Prostate gland (tissue), 2 donors: ENCODE data around the gene STAT1. TPM values are rescaled to one million over a fixed set of nuclear protein-coding genes. Genes with fewer than 3 reads are reported as not detected.

Experiments used
- DNase-seq: peaks from one replicate; pipeline ENCODE4 v3.0.0-alpha.2; 2019; ENCODE audit warnings: low spot score
- H3K27ac ChIP-seq, 2 donors: fragments of 200-600 bp; sonication (generic); 2 replicates each; pipeline ENCODE4 v1.5.1; 2017 to 2019
- H3K27me3 ChIP-seq: fragments of 200-600 bp; sonication (generic); replicated peaks from 2 replicates; pipeline ENCODE4 v1.5.1; 2019; ENCODE audit not compliant: insufficient read depth
- H3K36me3 ChIP-seq, 2 donors: fragments of 200-600 bp; sonication (generic); 1 replicate in 1 of 2; 2 replicates in 1 of 2; pipeline versions ENCODE4 v1.5.1 to v1.8.1; 2017 to 2019
- H3K4me1 ChIP-seq: fragments of 200-600 bp; sonication (generic); replicated peaks from 2 replicates; pipeline ENCODE4 v1.5.1; 2019
- H3K4me3 ChIP-seq, 2 donors: fragments of 200-600 bp; sonication (generic); 2 replicates each; pipeline ENCODE4 v1.5.1; 2017 to 2019
- H3K9me3 ChIP-seq: fragments of 200-600 bp; sonication (generic); 2 replicates; pipeline ENCODE4 v1.5.1; 2017
- CTCF ChIP-seq, 4 experiments: fragments of 200-600 bp in 2 of 4; fragments of 450-650 bp in 2 of 4; sonication (generic) in 2 of 4; IDR thresholded peaks; 1 replicate in 3 of 4; 2 replicates in 1 of 4; pipeline ENCODE4 v1.5.1; 2016 to 2019; ENCODE audit warnings: antibody characterized with exemption in 4 of 4, mild to moderate bottlenecking in 2 of 4, moderate library complexity in 2 of 4
- POLR2A ChIP-seq: fragments of 450-650 bp; IDR thresholded peaks from one replicate; pipeline ENCODE4 v1.6.1; 2016; ENCODE audit warnings: antibody characterized with exemption, mild to moderate bottlenecking
- POLR2AphosphoS5 ChIP-seq: sonication (generic); formaldehyde crosslinking; IDR thresholded peaks from one replicate; pipeline ENCODE4 v1.6.1; 2017; ENCODE audit warnings: antibody characterized with exemption
- WGBS: methylation state at CpG from one replicate; pipeline ENCODE4 v1.1.5; 2018; 5-methylcytosine and 5-hydroxymethylcytosine counted together
- intact Hi-C: fragments of 100-400 bp; cut with DNase I; formaldehyde crosslinking; loops from one replicate; pipeline ENCODE4 v1.14.2; 2022
- total RNA-seq, 2 donors: library from RNA; depleted of rRNA; stranded (reverse); fragments of >200 nt; gene quantifications; one replicate each; pipeline ENCODE4 v1.1.0, GENCODE V29; 2016

STAT1 gene
- total RNA-seq, 2 donors from 2014 or later: 53.3 to 64.1 TPM

- Histone ChIP-seq H3K27ac (no peak overlapping the region), H3K4me3 (no peak overlapping the region), H3K36me3 (peaks cover 9 to 14% of the 10 kb centered on the region in 2 donors), H3K27me3 (no peaks in the 10 kb centered on the region), H3K4me1 (no peaks in the 10 kb centered on the region), H3K9me3 (no peaks in the 10 kb centered on the region)
- intact Hi-C loops: no loop called here
- TF ChIP-seq CTCF (IDR thresholded peaks at IDR 0.05) (no peak), POLR2AphosphoS5 (no peak), POLR2A (no peak)
- no peak for DNase-seq
- WGBS: 97% methylated on average over 5 of the region's 5 CpGs
Observed at GRCh38 chr2:190977505-190977904, 36.5 kb downstream of the STAT1 start.

- intact Hi-C loops: no loop called here
- no peak overlapping the region for H3K4me3 ChIP-seq
- H3K4me1 ChIP-seq: no peaks in the 10 kb centered on the region
- H3K27me3 ChIP-seq: no peaks in the 10 kb centered on the region
- WGBS: 96% methylated on average over 2 of the region's 2 CpGs
- no peak for DNase-seq
- no peak for TF ChIP-seq CTCF (IDR thresholded peaks at IDR 0.05)
- TF ChIP-seq POLR2AphosphoS5: no peak
- TF ChIP-seq POLR2A: no peak
- H3K27ac ChIP-seq: no peak overlapping the region
- no peaks in the 10 kb centered on the region for H3K9me3 ChIP-seq
- peaks cover 9 to 14% of the 10 kb centered on the region in 2 donors for H3K36me3 ChIP-seq
Observed at GRCh38 chr2:190976521-190976920, 37.5 kb downstream of the STAT1 start.

GRCh38 chr2:190974629-190975361 lies 39.2 kb downstream of the STAT1 start:
- intact Hi-C loops: no loop called here
- 80% methylated on average over 12 of the region's 12 CpGs for WGBS
- DNase-seq: no peak
- H3K4me1 ChIP-seq: no peaks in the 10 kb centered on the region
- H3K27me3 ChIP-seq: no peaks in the 10 kb centered on the region
- no peaks in the 10 kb centered on the region for H3K9me3 ChIP-seq
- no peak overlapping the region for H3K27ac ChIP-seq
- TF ChIP-seq POLR2A: no peak
- no peak overlapping the region for H3K4me3 ChIP-seq
- peaks cover 12 to 17% of the 10 kb centered on the region in 2 donors for H3K36me3 ChIP-seq

- intact Hi-C loops: no loop called here
- WGBS: 76% methylated on average over 11 of the region's 11 CpGs
- no peak overlapping the region for H3K4me3 ChIP-seq
- H3K27me3 ChIP-seq: no peaks in the 10 kb centered on the region
- peaks cover 17 to 21% of the 10 kb centered on the region in 2 donors for H3K36me3 ChIP-seq
- H3K27ac ChIP-seq: no peak overlapping the region
- no peak for DNase-seq
- no peaks in the 10 kb centered on the region for H3K9me3 ChIP-seq
- H3K4me1 ChIP-seq: no peaks in the 10 kb centered on the region
- TF ChIP-seq POLR2A (no peak), POLR2AphosphoS5 (no peak), CTCF (IDR thresholded peaks at IDR 0.05) (no peak)
Observed at GRCh38 chr2:190973726-190974628, 40.0 kb downstream of the STAT1 start.

GRCh38 chr2:190973262-190973661 lies 40.7 kb downstream of the STAT1 start:
- Histone ChIP-seq H3K27me3 (no peaks in the 10 kb centered on the region), H3K9me3 (no peaks in the 10 kb centered on the region), H3K4me3 (no peak overlapping the region), H3K36me3 (peaks cover 17% of the 10 kb centered on the region in 2 donors), H3K4me1 (no peaks in the 10 kb centered on the region), H3K27ac (no peak overlapping the region)
- intact Hi-C loops: no loop called here
- 95% methylated on average over 1 of the region's 1 CpG for WGBS
- TF ChIP-seq POLR2AphosphoS5 (no peak), CTCF (IDR thresholded peaks at IDR 0.05) (no peak), POLR2A (no peak)
- no peak for DNase-seq
